H9 (cell line): ENCODE data around the gene STK11IP. TPM values are rescaled to one million over a fixed set of nuclear protein-coding genes. Genes with fewer than 3 reads are reported as not detected.

ENCODE experiments used
- DNase-seq: peaks from one replicate; pipeline ENCODE4 v3.0.0-alpha.2; 2017
- H2AFZ ChIP-seq: one replicate; pipeline ENCODE4 v1.6.1; 2013; ENCODE audit warnings: mild to moderate bottlenecking, low read length, control low read depth, moderate library complexity
- H2AK5ac ChIP-seq: 2 replicates; pipeline ENCODE4 v1.6.1; 2013; ENCODE audit warnings: low read length, control low read depth, mixed read lengths; ENCODE audit not compliant: insufficient read length
- H2BK120ac ChIP-seq: one replicate; pipeline ENCODE4 v1.6.1; 2013; ENCODE audit warnings: low read depth, mild to moderate bottlenecking, low read length, control low read depth, inconsistent platforms; ENCODE audit not compliant: poor library complexity, severe bottlenecking
- H2BK12ac ChIP-seq: 2 replicates; pipeline ENCODE4 v1.6.1; 2013; ENCODE audit warnings: low read length, control low read depth, mixed read lengths, low read depth; ENCODE audit not compliant: insufficient read length
- H2BK15ac ChIP-seq: 2 replicates; pipeline ENCODE4 v1.6.1; 2013; ENCODE audit warnings: low read depth, low read length, control low read depth
- H2BK20ac ChIP-seq: one replicate; pipeline ENCODE4 v1.6.1; 2013; ENCODE audit warnings: low read depth, mild to moderate bottlenecking, low read length, control low read depth, inconsistent platforms; ENCODE audit not compliant: poor library complexity, severe bottlenecking
- H2BK5ac ChIP-seq: 2 replicates; pipeline ENCODE4 v1.6.1; 2013; ENCODE audit warnings: low read length, control low read depth, mixed read lengths; ENCODE audit not compliant: insufficient read length
- H3K14ac ChIP-seq: 2 replicates; pipeline ENCODE4 v1.6.1; 2013; ENCODE audit warnings: low read length, control low read depth; ENCODE audit not compliant: insufficient read depth
- H3K18ac ChIP-seq: 2 replicates; pipeline ENCODE4 v1.6.1; 2013; ENCODE audit warnings: low read depth, mild to moderate bottlenecking, mixed read lengths, low read length, control low read depth; ENCODE audit not compliant: insufficient read length
- H3K23ac ChIP-seq: 2 replicates; pipeline ENCODE4 v1.6.1; 2013; ENCODE audit warnings: low read length, control low read depth, mixed read lengths, low read depth; ENCODE audit not compliant: insufficient read length
- H3K23me2 ChIP-seq: 2 replicates; pipeline ENCODE4 v1.6.1; 2013; ENCODE audit warnings: low read depth, mild to moderate bottlenecking, mixed read lengths, low read length, control low read depth; ENCODE audit not compliant: insufficient read length, poor library complexity, severe bottlenecking
- H3K27ac ChIP-seq: 2 replicates; pipeline ENCODE4 v1.5.1; 2013; ENCODE audit warnings: low read length, control low read depth, mixed read lengths, low read depth; ENCODE audit not compliant: insufficient read length
- H3K27me3 ChIP-seq: 2 replicates; pipeline ENCODE4 v1.6.1; 2013; ENCODE audit warnings: low read length, control low read depth, inconsistent platforms; ENCODE audit not compliant: insufficient read depth
- H3K4ac ChIP-seq: 2 replicates; pipeline ENCODE4 v1.6.1; 2013; ENCODE audit warnings: low read depth, mild to moderate bottlenecking, control low read depth, inconsistent platforms, low read length, moderate library complexity
- H3K4me1 ChIP-seq: 2 replicates; pipeline ENCODE4 v1.6.1; 2013; ENCODE audit warnings: low read length, control low read depth, inconsistent platforms; ENCODE audit not compliant: insufficient read depth
- H3K4me2 ChIP-seq: 2 replicates; pipeline ENCODE4 v1.6.1; 2013; ENCODE audit warnings: low read length, control low read depth, mixed read lengths; ENCODE audit not compliant: insufficient read length, insufficient read depth
- H3K56ac ChIP-seq: 2 replicates; pipeline ENCODE4 v1.6.1; 2013; ENCODE audit warnings: low read depth, mild to moderate bottlenecking, mixed read lengths, low read length, control low read depth; ENCODE audit not compliant: insufficient read length
- H3K79me1 ChIP-seq: 2 replicates; pipeline ENCODE4 v1.6.1; 2013; ENCODE audit warnings: low read depth, mild to moderate bottlenecking, moderate library complexity, low read length, control low read depth, inconsistent platforms; ENCODE audit not compliant: insufficient read depth, poor library complexity, severe bottlenecking
- H3K79me2 ChIP-seq: 2 replicates; pipeline ENCODE4 v1.6.1; 2013; ENCODE audit warnings: low read length, control low read depth, inconsistent platforms; ENCODE audit not compliant: insufficient read depth
- H3K9ac ChIP-seq: 2 replicates; pipeline ENCODE4 v1.6.1; 2013; ENCODE audit warnings: low read length, control low read depth, mixed read lengths; ENCODE audit not compliant: insufficient read length; ENCODE audit errors: extremely low read depth
- H3K9me3 ChIP-seq: one replicate; pipeline ENCODE4 v1.6.1; 2013; ENCODE audit warnings: low read depth, low read length, inconsistent platforms; ENCODE audit not compliant: control insufficient read depth
- H3T11ph ChIP-seq: one replicate; pipeline ENCODE4 v1.6.1; 2013; ENCODE audit warnings: mild to moderate bottlenecking, low read length, control low read depth, inconsistent platforms
- H4K20me1 ChIP-seq: one replicate; pipeline ENCODE4 v1.6.1; 2013; ENCODE audit not compliant: control insufficient read depth, insufficient read length, insufficient read depth
- H4K5ac ChIP-seq: 2 replicates; pipeline ENCODE4 v1.6.1; 2013; ENCODE audit warnings: low read depth, mild to moderate bottlenecking, mixed read lengths, low read length, control low read depth; ENCODE audit not compliant: insufficient read length
- H4K8ac ChIP-seq: replicated peaks from 2 replicates; pipeline ENCODE4 v1.6.1; 2013; ENCODE audit warnings: low read length, control low read depth, mixed read lengths, low read depth; ENCODE audit not compliant: insufficient read length
- H4K91ac ChIP-seq: 2 replicates; pipeline ENCODE4 v1.6.1; 2013; ENCODE audit warnings: low read depth, mild to moderate bottlenecking, moderate library complexity, mixed read lengths, low read length, control low read depth; ENCODE audit not compliant: insufficient read length
- H3K27ac Mint-ChIP-seq, 3 experiments: 2 replicates in 2 of 3; 3 replicates in 1 of 3; pipeline ENCODE4 v1.8.0; 2020 to 2021; ENCODE audit warnings: mixed read lengths in 3 of 3, mild to moderate bottlenecking in 1 of 3, moderate library complexity in 1 of 3
- H3K27me3 Mint-ChIP-seq: 2 replicates; pipeline ENCODE4 v1.8.0; 2021; ENCODE audit warnings: low read depth, mild to moderate bottlenecking, moderate library complexity, mixed read lengths
- H3K36me3 Mint-ChIP-seq, 3 experiments: 2 replicates in 2 of 3; 3 replicates in 1 of 3; pipeline ENCODE4 v1.8.0; 2020 to 2021; ENCODE audit warnings: low read depth in 3 of 3, mixed read lengths in 3 of 3; ENCODE audit not compliant: insufficient read depth in 1 of 3
- H3K4me1 Mint-ChIP-seq, 2 experiments: 2 replicates each; pipeline ENCODE4 v1.8.0; 2020; ENCODE audit warnings: mixed read lengths in 2 of 2
- H3K4me3 Mint-ChIP-seq, 2 experiments: 2 replicates in 1 of 2; 3 replicates in 1 of 2; pipeline ENCODE4 v1.8.0; 2020 to 2021; ENCODE audit warnings: mild to moderate bottlenecking in 2 of 2, mixed read lengths in 2 of 2, moderate library complexity in 1 of 2
- H3K9me3 Mint-ChIP-seq, 2 experiments: 2 replicates in 1 of 2; 3 replicates in 1 of 2; pipeline ENCODE4 v1.8.0; 2020; ENCODE audit warnings: mild to moderate bottlenecking in 2 of 2, mixed read lengths in 2 of 2, moderate library complexity in 1 of 2
- CTCF ChIP-seq: fragments of 200-600 bp; sonication (generic); conservative IDR thresholded peaks from 3 replicates; pipeline ENCODE4 v1.8.0; 2021; ENCODE audit warnings: antibody characterized with exemption, mild to moderate bottlenecking
- WGBS: extraction: QIAGEN DNeasy Blood & Tissue Kit; methylation state at CpG from one replicate; pipeline ENCODE4 v1.1.7; 2013; ENCODE audit warnings: missing lambda C conversion rate, low lambda C conversion rate, mixed read lengths; ENCODE audit not compliant: insufficient read length; ENCODE audit errors: extremely low coverage; 5-methylcytosine and 5-hydroxymethylcytosine counted together
- total RNA-seq: library from RNA; stranded (reverse); gene quantifications from 2 replicates; pipeline ENCODE4 v1.2.1, GENCODE V29; 2021

STK11IP gene
- total RNA-seq, 1 experiment from 2014 or later: 31.1 TPM

- Histone ChIP-seq H2BK5ac (no peak overlapping the region), H2BK120ac (no peak overlapping the region), H3K9me3 (no peaks in the 10 kb centered on the region), H3K79me1 (no peaks in the 10 kb centered on the region), H3K79me2 (no peaks in the 10 kb centered on the region), H3K4me2 (no peak overlapping the region), H4K5ac (no peak overlapping the region), H3K23ac (no peak overlapping the region), H3K23me2 (no peaks in the 10 kb centered on the region), H3K18ac (no peak overlapping the region), H3K27ac (no peak overlapping the region), H3K9ac (no peak overlapping the region), H2BK12ac (no peak overlapping the region), H2BK15ac (no peak overlapping the region), H3K4ac (no peak overlapping the region), H2AFZ (no peak overlapping the region), H3T11ph (no peak overlapping the region), H2BK20ac (no peak overlapping the region), H3K4me1 (no peaks in the 10 kb centered on the region), H4K20me1 (no peaks in the 10 kb centered on the region), H3K14ac (no peak overlapping the region), H3K56ac (no peak overlapping the region), H2AK5ac (no peak overlapping the region), H4K91ac (no peak overlapping the region), H4K8ac (no peak overlapping the region), H3K27me3 (no peaks in the 10 kb centered on the region)
- no CpG with 5 or more reads among the region's 6 CpGs for WGBS
- Mint-ChIP-seq H3K4me1 (peaks cover 0 to 4% of the 10 kb centered on the region in 2 experiments; a peak in 2 of 4 replicates), H3K27me3 (peaks cover 12% of the 10 kb centered on the region), H3K4me3 (no peak overlapping the region), H3K36me3 (no peaks in the 10 kb centered on the region; a peak in 2 of 7 replicates), H3K9me3 (no peaks in the 10 kb centered on the region), H3K27ac (no peak overlapping the region)
- DNase-seq: no peak
- no peak for TF ChIP-seq CTCF
Observed at GRCh38 chr2:219620546-219620945, 22.9 kb downstream of the STK11IP start.
